Measurements from ENCODE around the gene GCAT.

GCAT gene

DNA sequence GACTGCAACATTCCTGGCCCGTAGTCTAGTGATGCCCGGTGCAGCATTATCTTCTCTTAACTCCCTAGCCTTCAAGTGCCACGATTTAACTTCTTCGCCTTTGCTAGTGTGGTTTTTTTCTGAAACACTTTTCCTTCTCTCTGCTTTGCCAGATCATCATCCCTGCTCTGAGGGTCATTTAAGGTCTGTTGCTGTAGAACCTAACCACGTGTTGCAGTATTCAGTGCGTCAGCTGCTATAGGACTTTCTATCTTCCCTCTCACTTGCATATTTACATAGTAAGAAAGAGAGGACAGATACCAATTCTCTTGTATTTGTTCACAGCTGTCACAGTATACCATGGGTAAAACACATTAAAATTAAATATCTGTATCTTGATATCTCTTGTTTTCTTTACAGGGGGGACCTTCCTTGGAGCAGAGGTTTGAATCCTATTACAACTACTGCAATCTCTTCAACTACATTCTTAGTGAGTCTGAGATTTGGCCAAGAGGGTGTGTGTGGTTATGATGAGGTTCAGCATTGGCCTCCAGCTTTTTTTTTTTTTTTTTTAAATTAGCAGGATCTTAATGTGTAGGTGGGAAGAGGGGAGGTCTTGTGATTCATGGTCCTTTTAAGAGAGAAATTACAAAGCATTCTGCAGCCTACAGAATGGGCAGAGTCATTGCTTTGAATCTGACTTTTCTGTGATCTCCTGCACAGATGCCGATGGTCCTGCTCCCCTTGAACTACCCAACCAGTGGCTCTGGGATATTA lies 55.0 kb downstream of the GCAT start:
- in situ Hi-C loops (cut with HindIII; ENCODE audit: low pct_ligation_motif_present, low pct_unique_long_range_greater_than_20kb, low sequenced_read_pairs), result no loop called here
- no peak for DNase-seq

DNA sequence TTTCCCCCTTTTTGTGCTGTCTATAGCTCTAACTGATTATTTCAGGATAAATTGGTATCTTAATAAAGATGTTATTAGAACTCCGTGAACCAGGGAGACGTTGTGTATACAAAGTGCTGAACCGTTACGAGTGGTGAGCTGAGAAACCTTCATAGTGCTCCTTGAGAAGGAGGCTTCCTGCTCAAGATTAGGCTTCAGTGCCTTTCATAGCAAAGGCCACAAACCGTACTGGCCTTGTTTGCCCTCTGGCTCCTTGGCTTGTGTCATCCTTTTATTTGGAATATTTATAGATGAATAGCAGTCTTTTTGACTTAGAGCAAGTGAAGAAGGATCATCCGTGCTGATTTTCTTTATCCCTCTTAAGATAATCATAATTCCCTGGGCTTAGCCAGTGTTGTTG lies 57.8 kb downstream of the GCAT start:
- in situ Hi-C loops (cut with HindIII; ENCODE audit: low pct_ligation_motif_present, low pct_unique_long_range_greater_than_20kb, low sequenced_read_pairs), result no loop called here

More for the DNA sequence above, 57.8 kb downstream of the GCAT start:
- DNase-seq, result no peak
